Endothelial cell of umbilical vein (primary cell): ENCODE results near the gene RPS29. TPM values are rescaled to one million over a fixed set of nuclear protein-coding genes. Genes with fewer than 3 reads are reported as not detected.
A peak's percentile ranks its signal among the peaks of the same experiment; 100 is the strongest.

ENCODE experiments used
- BruUV-seq: library from RNA; stranded (reverse); fragments of 400-500 nt; replicated peaks from 2 replicates; lab custom pipeline; 2021; lab: Mats Ljungman, UMichigan
- CTCF ChIA-PET: fragments of 300-600, 350-600 bp; sonication (Branson Sonifier 250); formaldehyde crosslinking; loops from one replicate; lab custom pipeline; 2021; ENCODE audit warnings: antibody characterized with exemption, inconsistent platforms; lab: Charles Lee
- POLR2A ChIA-PET: fragments of 300-600, 350-600 bp; sonication (Branson Sonifier 250); formaldehyde crosslinking; loops from one replicate; lab custom pipeline; 2021; ENCODE audit warnings: antibody characterized with exemption, inconsistent platforms; lab: Charles Lee
- DNase-seq: peaks from one replicate; pipeline ENCODE4 v3.0.0-alpha.2; 2011; ENCODE audit warnings: low read depth, low spot score
- FAIRE-seq: peaks from 2 replicates; lab custom pipeline; 2011; peaks lifted over from hg19 to GRCh38; lab: Jason Lieb, UNC
- H2AFZ ChIP-seq: 2 replicates; pipeline ENCODE4 v1.6.0; 2012; ENCODE audit warnings: low read depth, low read length, control low read depth, inconsistent platforms
- H3K27ac ChIP-seq: 2 replicates; pipeline ENCODE4 v1.5.1; 2011; ENCODE audit warnings: low read depth, mild to moderate bottlenecking, control low read depth, low read length, moderate library complexity; ENCODE audit not compliant: insufficient read depth
- H3K27me3 ChIP-seq, 2 experiments: 2 replicates each; pipeline versions ENCODE4 v1.6.0 to v1.6.1; 2011; ENCODE audit warnings: low read length in 2 of 2, mixed read lengths in 1 of 2; ENCODE audit not compliant: control insufficient read depth in 2 of 2, insufficient read depth in 2 of 2
- H3K36me3 ChIP-seq, 2 experiments: 2 replicates in 1 of 2; 3 replicates in 1 of 2; pipeline ENCODE4 v1.5.1; 2011; ENCODE audit warnings: low read length in 2 of 2, mild to moderate bottlenecking in 1 of 2, moderate library complexity in 1 of 2; ENCODE audit not compliant: control insufficient read depth in 2 of 2, insufficient read depth in 2 of 2; ENCODE audit errors: extremely low read depth in 1 of 2
- H3K4me1 ChIP-seq: 3 replicates; pipeline ENCODE4 v1.5.1; 2011; ENCODE audit warnings: mild to moderate bottlenecking, low read length; ENCODE audit not compliant: control insufficient read depth, insufficient read depth; ENCODE audit errors: extremely low read depth
- H3K4me2 ChIP-seq: 2 replicates; pipeline ENCODE4 v1.6.1; 2011; ENCODE audit warnings: low read length, control low read depth, mixed read lengths; ENCODE audit not compliant: insufficient read depth
- H3K4me3 ChIP-seq, 3 experiments: fragments of 200-600 bp in 1 of 3; sonication (generic), shearing (Covaris generic) in 1 of 3; replicated peaks in 1 of 3; 2 replicates each; pipeline ENCODE4 v1.5.1; 2011 to 2016; ENCODE audit warnings: control low read depth in 3 of 3, low read length in 3 of 3, mild to moderate bottlenecking in 2 of 3, inconsistent platforms in 1 of 3, low read depth in 1 of 3, moderate library complexity in 1 of 3; ENCODE audit not compliant: insufficient read depth in 1 of 3
- H3K79me2 ChIP-seq: 2 replicates; pipeline ENCODE4 v1.6.0; 2012; ENCODE audit warnings: low read length, inconsistent platforms; ENCODE audit not compliant: control insufficient read depth, insufficient read depth
- H3K9ac ChIP-seq: replicated peaks from 2 replicates; pipeline ENCODE3; 2011; ENCODE audit warnings: low read length, control low read depth; ENCODE audit not compliant: insufficient read depth; ENCODE audit errors: extremely low read depth
- H3K9me1 ChIP-seq: replicated peaks from 3 replicates; pipeline ENCODE4 v1.6.0; 2011; ENCODE audit warnings: mild to moderate bottlenecking, low read length; ENCODE audit not compliant: control insufficient read depth, insufficient read depth; ENCODE audit errors: extremely low read depth
- H3K9me3 ChIP-seq: replicated peaks from 2 replicates; pipeline ENCODE4 v1.5.1; 2012; ENCODE audit warnings: low read length, inconsistent platforms; ENCODE audit not compliant: control insufficient read depth, insufficient read depth
- H4K20me1 ChIP-seq: replicated peaks from 2 replicates; pipeline ENCODE3; 2011; ENCODE audit warnings: mild to moderate bottlenecking, low read length; ENCODE audit not compliant: control insufficient read depth, insufficient read depth; ENCODE audit errors: extremely low read depth
- CTCF ChIP-seq, 2 donors: IDR thresholded peaks; 1 replicate in 1 of 2; 2 replicates in 1 of 2; pipeline ENCODE4 v1.5.1; 2011; ENCODE audit warnings: low read length in 2 of 2, mild to moderate bottlenecking in 2 of 2, moderate library complexity in 2 of 2, control low read depth in 1 of 2, inconsistent platforms in 1 of 2, low read depth in 1 of 2; ENCODE audit not compliant: insufficient read depth in 1 of 2; ENCODE audit errors: extremely low read depth in 1 of 2
- FOS ChIP-seq: IDR thresholded peaks from 2 replicates; pipeline ENCODE4 v1.6.1; 2011; ENCODE audit warnings: mild to moderate bottlenecking, low read length, moderate library complexity, borderline replicate concordance; ENCODE audit not compliant: insufficient read depth
- JUN ChIP-seq: IDR thresholded peaks from 2 replicates; pipeline ENCODE4 v1.6.1; 2011; ENCODE audit warnings: borderline replicate concordance, low read depth; ENCODE audit not compliant: insufficient read length, insufficient read depth
- MAX ChIP-seq: IDR thresholded peaks from 2 replicates; pipeline ENCODE4 v1.6.1; 2011; ENCODE audit not compliant: insufficient read depth, insufficient read length
- MYC ChIP-seq: IDR thresholded peaks from one replicate; pipeline ENCODE4 v1.6.1; 2011; ENCODE audit warnings: mild to moderate bottlenecking, low read depth, low read length
- POLR2A ChIP-seq: IDR thresholded peaks from 2 replicates; pipeline ENCODE4 v1.6.1; 2012; ENCODE audit warnings: low read depth, mild to moderate bottlenecking, control low read depth, low read length
- POLR2AphosphoS5 ChIP-seq: IDR thresholded peaks from 2 replicates; pipeline ENCODE4 v1.6.1; 2012; ENCODE audit warnings: low read depth, mild to moderate bottlenecking, control low read depth, low read length, moderate library complexity; ENCODE audit not compliant: insufficient read depth
- dilution Hi-C: fragments of 300-500 bp; cut with MboI; formaldehyde crosslinking; loops from one replicate; pipeline ENCODE4 v1.15.0; 2019; ENCODE audit warnings: low sequenced_read_pairs; ENCODE audit not compliant: extremely low pct_ligation_motif_present
- intact Hi-C: fragments of 100-400 bp; cut with micrococcal nuclease; formaldehyde crosslinking; loops from one replicate; pipeline ENCODE4 v1.10.0; 2022
- polyA plus RNA-seq, 4 experiments: library from polyadenylated mRNA; depleted of rRNA in 3 of 4; stranded (reverse) in 3 of 4; unstranded in 1 of 4; fragments of >200 nt; gene quantifications; 2 replicates each; pipeline versions ENCODE4 v1.2.1 to v1.2.3, GENCODE V29; 2011 to 2012; ENCODE audit warnings: missing spikeins in 1 of 4
- total RNA-seq: library from RNA; stranded (reverse); gene quantifications from 2 replicates; pipeline ENCODE4 v1.2.3, GENCODE V29; 2021

RPS29 gene
- total and polyA plus RNA-seq, 2 donors (not counting 3 experiments of a cell fraction or from before 2014, with no cell fraction given) = 1,408 to 14,040 TPM

GRCh38 chr14:49633640-49634546 lies 47.7 kb upstream of the RPS29 start:
- H3K9me1 ChIP-seq = no peaks in the 10 kb centered on the region
- peaks cover 2% of the 10 kb centered on the region for H4K20me1 ChIP-seq
- CTCF ChIA-PET = interaction anchor here (0.6 to 3.7 kb wide), 30 partner anchors 9 to 233 kb away, joined by 3 to 80 read pairs (median 5); partner anchors contain the start of genes KLHDC1, KLHDC2, LRR1 and MGAT2
- H3K27me3 ChIP-seq = no peaks in the 10 kb centered on the region
- H3K79me2 ChIP-seq = peaks cover 72% of the 10 kb centered on the region
- intact Hi-C loops (loop anchor here (1.0 to 5.0 kb wide), 8 partner anchors 14 to 218 kb away; partner anchors contain the start of genes KLHDC1, KLHDC2, MGAT2 and NEMF), dilution Hi-C loops (no loop called here)
- peaks cover 16% of the 10 kb centered on the region for H3K4me1 ChIP-seq
- peak overlapping the region; percentile 90 for H3K27ac ChIP-seq
- H3K4me3 ChIP-seq = peak overlapping the region; percentile 79 to 98 (median 96)
- DNase-seq (peak; percentile 96), FAIRE-seq (peak; percentile 68)
- H3K4me2 ChIP-seq = peak overlapping the region; percentile 97
- POLR2A ChIA-PET = interaction anchor here (1.0 to 1.8 kb wide), 4 partner anchors 10 to 134 kb away, joined by 3 to 12 read pairs (median 10); partner anchors contain the start of genes KLHDC2, LRR1, MGAT2 and RPL36AL
- BruUV-seq = no TSS peak
- peaks cover 0 to 8% of the 10 kb centered on the region in 2 experiments for H3K36me3 ChIP-seq
- H3K9ac ChIP-seq = peak overlapping the region; percentile 88
- H2AFZ ChIP-seq = peak overlapping the region; percentile 53
- TF ChIP-seq MAX = peak; percentile 94
- TF ChIP-seq POLR2A = peak; percentile 55
- TF ChIP-seq MYC = peak; percentile 52
- no peak for TF ChIP-seq JUN
- TF ChIP-seq POLR2AphosphoS5 = peak; percentile 83
- TF ChIP-seq FOS = no peak
- TF ChIP-seq CTCF (IDR thresholded peaks at IDR 0.05; ENCODE audit: extremely low read depth in 1 of 2, insufficient read depth in 1 of 2, low read depth in 1 of 2, low read length in 2 of 2) = peak; percentile 81 to 91
- no peaks in the 10 kb centered on the region for H3K9me3 ChIP-seq
